GM19240 (cell line): ENCODE data around the gene FGFBP3.

Source experiments
- DNase-seq: peaks from one replicate; pipeline ENCODE4 v3.0.0; 2011; ENCODE audit warnings: low spot score; ENCODE audit not compliant: insufficient read length

The FGFBP3 gene

DNA sequence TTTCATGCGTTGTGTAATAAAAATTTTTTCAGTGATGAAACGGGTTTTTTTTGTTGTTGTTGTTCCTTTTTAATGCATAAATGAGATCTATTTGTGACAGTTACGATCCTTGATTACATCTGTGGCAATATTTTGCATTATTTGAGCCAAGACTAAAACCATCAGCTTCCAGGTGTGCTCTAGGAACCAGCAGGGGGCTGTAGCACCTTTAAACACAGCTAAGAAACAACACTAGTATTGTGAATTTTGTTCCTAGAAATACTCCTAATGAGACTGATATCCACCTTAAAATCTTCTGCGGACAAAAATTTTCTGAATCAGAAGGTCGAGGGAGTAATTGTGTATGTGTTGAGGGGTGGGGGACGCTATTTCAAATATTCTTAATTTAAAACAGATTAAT lies 52.6 kb downstream of the FGFBP3 start:
- DNase-seq, result no peak
